ENCODE measurements around the gene DOCK9. TPM values are rescaled to one million over a fixed set of nuclear protein-coding genes. Genes with fewer than 3 reads are reported as not detected.

The DOCK9 gene
- total and polyA plus RNA-seq, 2 donors from 2014 or later = 14.0 to 125 TPM

DNA sequence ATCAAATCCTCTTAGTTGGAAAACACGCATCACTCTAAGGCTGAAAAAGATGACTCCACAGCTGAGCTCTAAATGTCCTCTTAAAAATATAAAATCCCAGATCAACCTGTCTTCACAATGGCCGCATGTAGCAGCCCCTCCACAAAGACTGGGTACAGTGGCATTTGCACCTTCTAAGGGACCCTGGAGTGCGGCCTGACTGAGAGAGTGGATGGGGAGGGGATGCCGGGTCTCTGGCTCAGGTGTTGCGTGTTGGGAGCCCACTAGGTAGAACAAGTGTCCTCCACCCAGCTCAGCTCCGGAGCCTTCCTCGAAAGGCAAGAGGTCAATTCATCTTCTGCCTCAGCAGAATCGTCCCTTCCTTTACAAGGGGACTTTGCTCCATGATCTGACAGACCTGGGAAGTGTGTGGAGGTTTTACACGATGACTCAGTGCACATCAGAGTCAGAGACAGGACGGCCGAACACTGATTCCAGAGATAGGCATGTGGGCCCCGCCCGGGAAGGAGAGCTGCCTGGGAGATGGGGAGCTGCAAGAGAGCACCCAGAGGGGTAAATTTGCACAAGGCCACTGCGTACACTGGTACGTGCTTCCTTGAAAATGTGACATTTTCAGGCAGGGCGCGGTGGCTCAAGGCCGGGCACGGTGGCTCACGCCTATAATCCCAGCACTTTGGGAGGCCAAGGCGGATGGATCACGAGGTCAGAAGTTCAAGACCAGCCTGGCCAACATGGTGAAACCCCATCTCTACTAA lies 201.8 kb downstream of the DOCK9 start:
- no peaks in the 10 kb centered on the region for H3K36me3 ChIP-seq (ENCODE audit: control insufficient read depth in 2 of 3, insufficient read depth in 3 of 3, low read length in 3 of 3)
- H3K9me3 ChIP-seq (ENCODE audit: control insufficient read depth in 2 of 3, insufficient read depth in 1 of 3, low read length in 3 of 3) = no peaks in the 10 kb centered on the region
- no peak overlapping the region for H3K4me3 ChIP-seq (ENCODE audit: low read length in 3 of 3)
- DNase-seq (no peak), FAIRE-seq (no peak)
- TF ChIP-seq, protein P1, sequence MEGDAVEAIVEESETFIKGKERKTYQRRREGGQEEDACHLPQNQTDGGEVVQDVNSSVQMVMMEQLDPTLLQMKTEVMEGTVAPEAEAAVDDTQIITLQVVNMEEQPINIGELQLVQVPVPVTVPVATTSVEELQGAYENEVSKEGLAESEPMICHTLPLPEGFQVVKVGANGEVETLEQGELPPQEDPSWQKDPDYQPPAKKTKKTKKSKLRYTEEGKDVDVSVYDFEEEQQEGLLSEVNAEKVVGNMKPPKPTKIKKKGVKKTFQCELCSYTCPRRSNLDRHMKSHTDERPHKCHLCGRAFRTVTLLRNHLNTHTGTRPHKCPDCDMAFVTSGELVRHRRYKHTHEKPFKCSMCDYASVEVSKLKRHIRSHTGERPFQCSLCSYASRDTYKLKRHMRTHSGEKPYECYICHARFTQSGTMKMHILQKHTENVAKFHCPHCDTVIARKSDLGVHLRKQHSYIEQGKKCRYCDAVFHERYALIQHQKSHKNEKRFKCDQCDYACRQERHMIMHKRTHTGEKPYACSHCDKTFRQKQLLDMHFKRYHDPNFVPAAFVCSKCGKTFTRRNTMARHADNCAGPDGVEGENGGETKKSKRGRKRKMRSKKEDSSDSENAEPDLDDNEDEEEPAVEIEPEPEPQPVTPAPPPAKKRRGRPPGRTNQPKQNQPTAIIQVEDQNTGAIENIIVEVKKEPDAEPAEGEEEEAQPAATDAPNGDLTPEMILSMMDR (IDR thresholded peaks at IDR 0.05; ENCODE audit: borderline replicate concordance, extremely low read depth, insufficient read depth) = no peak
- H3K9ac ChIP-seq (ENCODE audit: low read length in 3 of 3) = no peak overlapping the region
- intact Hi-C loops (cut with DNase I) = no loop called here
- no peaks in the 10 kb centered on the region for H3K4me1 ChIP-seq (ENCODE audit: control insufficient read depth in 2 of 3, insufficient read depth in 2 of 3, low read depth in 1 of 3, low read length in 3 of 3)
- H3K27me3 ChIP-seq (ENCODE audit: control insufficient read depth, insufficient read depth, low read length) = no peaks in the 10 kb centered on the region
- H3K27ac ChIP-seq (ENCODE audit: low read depth in 2 of 2, low read length in 2 of 2) = no peak overlapping the region

DNA sequence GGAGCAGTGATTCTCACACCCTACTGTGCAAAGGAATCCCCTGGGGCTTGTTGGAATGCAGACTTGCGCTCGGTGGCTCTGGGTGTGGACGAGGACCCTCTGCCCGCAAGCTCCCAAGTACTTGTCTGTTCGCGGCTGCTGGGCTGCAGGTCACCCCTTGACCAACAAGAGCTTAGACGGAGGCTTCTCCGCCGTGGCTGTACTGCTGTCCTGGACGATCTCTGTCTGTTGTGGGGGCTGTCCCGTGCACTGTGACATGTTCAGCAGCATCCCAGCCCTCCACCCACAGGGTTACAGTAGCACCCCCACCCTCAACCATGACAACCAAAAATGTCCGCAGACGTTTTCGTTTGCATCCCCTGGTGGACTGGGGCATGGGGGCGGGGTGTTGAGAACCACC lies 202.5 kb downstream of the DOCK9 start:
- DNase-seq (no peak), FAIRE-seq (no peak)
- intact Hi-C loops (cut with DNase I) = no loop called here
- H3K27ac ChIP-seq (ENCODE audit: low read depth in 2 of 2, low read length in 2 of 2) = no peak overlapping the region
- no peaks in the 10 kb centered on the region for H3K9me3 ChIP-seq (ENCODE audit: control insufficient read depth in 2 of 3, insufficient read depth in 1 of 3, low read length in 3 of 3)
- TF ChIP-seq, protein P1 (IDR thresholded peaks at IDR 0.05; ENCODE audit: borderline replicate concordance, extremely low read depth, insufficient read depth) = no peak
- no peaks in the 10 kb centered on the region for H3K27me3 ChIP-seq (ENCODE audit: control insufficient read depth, insufficient read depth, low read length)
- no peak overlapping the region for H3K9ac ChIP-seq (ENCODE audit: low read length in 3 of 3)
- no peaks in the 10 kb centered on the region for H3K36me3 ChIP-seq (ENCODE audit: control insufficient read depth in 2 of 3, insufficient read depth in 3 of 3, low read length in 3 of 3)
- no peak overlapping the region for H3K4me3 ChIP-seq (ENCODE audit: low read length in 3 of 3)
- no peaks in the 10 kb centered on the region for H3K4me1 ChIP-seq (ENCODE audit: control insufficient read depth in 2 of 3, insufficient read depth in 2 of 3, low read depth in 1 of 3, low read length in 3 of 3)

DNA sequence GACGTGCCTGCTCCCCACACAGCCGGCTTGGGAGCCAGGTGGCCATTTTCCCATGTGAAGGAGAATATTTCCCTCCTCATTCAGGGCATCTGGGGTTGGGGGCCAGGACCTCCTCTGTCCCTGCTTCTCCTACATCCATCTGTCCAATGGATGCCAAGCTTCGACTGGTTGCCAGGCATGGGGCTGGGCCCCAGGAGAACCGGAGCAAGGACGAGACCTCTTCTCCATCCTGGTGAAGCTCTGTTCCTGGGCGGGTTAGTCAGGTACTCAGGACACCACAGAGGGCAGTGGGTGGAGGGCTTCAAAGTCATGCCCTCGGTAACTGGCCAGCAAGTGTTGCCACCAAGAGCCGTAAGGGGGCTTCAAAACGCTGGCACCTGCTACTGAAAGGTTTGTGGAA lies 203.1 kb downstream of the DOCK9 start:
- Histone ChIP-seq H3K27ac (ENCODE audit: low read depth in 2 of 2, low read length in 2 of 2) (no peak overlapping the region), H3K9ac (ENCODE audit: low read length in 3 of 3) (no peak overlapping the region), H3K4me1 (ENCODE audit: control insufficient read depth in 2 of 3, insufficient read depth in 2 of 3, low read depth in 1 of 3, low read length in 3 of 3) (no peaks in the 10 kb centered on the region), H3K9me3 (ENCODE audit: control insufficient read depth in 2 of 3, insufficient read depth in 1 of 3, low read length in 3 of 3) (no peaks in the 10 kb centered on the region), H3K27me3 (ENCODE audit: control insufficient read depth, insufficient read depth, low read length) (no peaks in the 10 kb centered on the region), H3K36me3 (ENCODE audit: control insufficient read depth in 2 of 3, insufficient read depth in 3 of 3, low read length in 3 of 3) (no peaks in the 10 kb centered on the region), H3K4me3 (ENCODE audit: low read length in 3 of 3) (no peak overlapping the region)
- intact Hi-C loops (cut with DNase I) = no loop called here
- FAIRE-seq (no peak), DNase-seq (no peak)
- TF ChIP-seq, protein P1 (IDR thresholded peaks at IDR 0.05; ENCODE audit: borderline replicate concordance, extremely low read depth, insufficient read depth) = no peak

All from kidney (tissue), 14 donors.